ENCODE results near the gene PER2.

DNA sequence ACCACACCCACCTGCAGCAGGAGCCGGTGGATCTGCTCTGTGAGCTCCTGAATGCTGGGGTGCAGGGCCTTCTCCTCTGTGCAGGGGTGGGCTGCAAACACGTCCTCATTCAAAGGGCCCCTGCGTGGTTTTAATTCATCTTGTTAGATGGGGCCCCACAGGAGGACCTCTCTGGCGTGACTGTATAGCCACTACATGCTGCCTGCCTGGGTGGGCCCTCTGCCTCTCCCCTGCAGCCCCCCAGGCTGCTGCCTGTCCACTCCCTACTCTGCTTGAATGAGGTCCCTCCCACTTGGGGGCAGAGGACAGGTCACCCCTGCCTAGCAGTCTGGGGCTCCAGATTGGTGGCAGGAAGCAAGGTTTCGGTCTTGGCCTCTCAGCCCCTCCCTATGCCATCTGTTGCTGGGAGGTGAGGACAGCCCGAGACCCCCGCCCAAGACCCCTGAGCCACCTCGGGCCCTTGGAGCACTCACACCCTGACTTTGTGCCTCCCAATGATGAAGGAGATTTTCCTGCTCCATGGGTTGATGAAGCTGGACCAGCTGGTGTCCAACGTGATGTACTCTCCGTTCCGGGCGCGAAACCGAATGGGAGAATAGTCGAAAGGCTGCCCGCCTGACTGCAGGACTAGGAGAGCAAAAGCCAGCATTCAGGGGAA is 26.6 kb downstream of the PER2 start:
- TF ChIP-seq CTCF (IDR thresholded peaks at IDR 0.05), result no peak
- TF ChIP-seq POLR2A (IDR thresholded peaks at IDR 0.05), result no peak
